GM23248 (cell line): ENCODE data around the gene ANO6. TPM values are rescaled to one million over a fixed set of nuclear protein-coding genes. Genes with fewer than 3 reads are reported as not detected.
A peak's percentile ranks its signal among the peaks of the same experiment; 100 is the strongest.
"Not testable (repeated sequence)": the region's sequence is repeated elsewhere in the genome, so short reads cannot be mapped to it uniquely, and the experiment has no call there.

Experiments
- DNase-seq: peaks from one replicate; pipeline ENCODE4 v3.0.0-alpha.2; 2015
- H2AFZ ChIP-seq: fragments of 200-600 bp; sonication (generic); 2 replicates; pipeline ENCODE4 v1.6.1; 2016; ENCODE audit warnings: antibody characterized with exemption
- H3F3A ChIP-seq: fragments of 200-600 bp; sonication (generic); 2 replicates; pipeline ENCODE4 v1.6.1; 2016; ENCODE audit warnings: mild to moderate bottlenecking, antibody characterized with exemption, mixed run types; ENCODE audit not compliant: insufficient read depth
- H3K27ac ChIP-seq: fragments of 200-600 bp; sonication (generic); 2 replicates; pipeline ENCODE4 v1.5.1; 2016; ENCODE audit warnings: mild to moderate bottlenecking
- H3K27me3 ChIP-seq: fragments of 200-600 bp; sonication (generic); replicated peaks from 2 replicates; pipeline ENCODE4 v1.6.1; 2016; ENCODE audit warnings: mild to moderate bottlenecking; ENCODE audit not compliant: insufficient read depth
- H3K36me3 ChIP-seq: fragments of 200-600 bp; sonication (generic); 2 replicates; pipeline ENCODE4 v1.6.1; 2016; ENCODE audit warnings: low read depth, mild to moderate bottlenecking
- H3K4me1 ChIP-seq: fragments of 200-600 bp; sonication (generic); 2 replicates; pipeline ENCODE4 v1.6.1; 2016; ENCODE audit warnings: mild to moderate bottlenecking; ENCODE audit not compliant: insufficient read depth
- H3K4me2 ChIP-seq: fragments of 200-600 bp; sonication (generic); one replicate; pipeline ENCODE4 v1.6.1; 2016; ENCODE audit warnings: mild to moderate bottlenecking; ENCODE audit not compliant: unreplicated experiment
- H3K4me3 ChIP-seq: fragments of 200-600 bp; sonication (generic); 2 replicates; pipeline ENCODE4 v1.5.1; 2016; ENCODE audit warnings: mild to moderate bottlenecking
- H3K79me2 ChIP-seq: fragments of 200-600 bp; sonication (generic); 2 replicates; pipeline ENCODE4 v1.6.1; 2016; ENCODE audit warnings: mild to moderate bottlenecking; ENCODE audit not compliant: insufficient read depth
- H3K9ac ChIP-seq: fragments of 200-600 bp; sonication (generic); 2 replicates; pipeline ENCODE4 v1.6.1; 2016; ENCODE audit warnings: mild to moderate bottlenecking
- H3K9me2 ChIP-seq: fragments of 200-600 bp; sonication (generic); 2 replicates; pipeline ENCODE4 v1.6.1; 2016; ENCODE audit warnings: mixed run types, mild to moderate bottlenecking, moderate library complexity; ENCODE audit not compliant: insufficient read depth
- H3K9me3 ChIP-seq: fragments of 200-600 bp; sonication (generic); one replicate; pipeline ENCODE4 v1.6.1; 2017; ENCODE audit warnings: low read depth
- H4K20me1 ChIP-seq: fragments of 200-600 bp; sonication (generic); 2 replicates; pipeline ENCODE4 v1.6.0; 2016; ENCODE audit not compliant: insufficient read depth
- EZH2 ChIP-seq: fragments of 200-600 bp; sonication (generic); IDR thresholded peaks from 2 replicates; pipeline ENCODE4 v1.6.1; 2018; ENCODE audit warnings: antibody characterized with exemption, mild to moderate bottlenecking; ENCODE audit not compliant: insufficient read depth, poor library complexity, severe bottlenecking
- EZH2phosphoT487 ChIP-seq: fragments of 200-600 bp; sonication (generic); IDR thresholded peaks from 2 replicates; pipeline ENCODE4 v1.6.1; 2018; ENCODE audit warnings: antibody characterized with exemption, moderate library complexity, mild to moderate bottlenecking, low read depth; ENCODE audit not compliant: insufficient read depth
- WGBS, 2 experiments: methylation state at CpG; one replicate each; pipeline ENCODE4 v1.1.6; 2015 to 2017; ENCODE audit warnings: low lambda C conversion rate in 2 of 2, low coverage in 1 of 2; ENCODE audit errors: missing lambda C conversion rate in 2 of 2; 5-methylcytosine and 5-hydroxymethylcytosine counted together
- in situ Hi-C: fragments of 300-500 bp; cut with MboI; formaldehyde crosslinking; loops from 2 replicates; pipeline ENCODE4 v1.15.0; 2020
- polyA plus RNA-seq: library from polyadenylated mRNA; unstranded; fragments of >200 nt; fragmentation: Nextera tagmentation; extraction: Ambion mirVana; gene quantifications from 2 replicates; pipeline ENCODE4 v1.2.1, GENCODE V29; 2016
- total RNA-seq: library from RNA; depleted of rRNA; stranded (reverse); fragments of >200 nt; shearing (Covaris generic); gene quantifications from 2 replicates; pipeline ENCODE4 v1.2.3, GENCODE V29; 2014

The ANO6 gene
- total and polyA plus RNA-seq, 2 experiments from 2014 or later: 50.1 to 65.4 TPM

- no peaks in the 10 kb centered on the region for H3K27me3 ChIP-seq
- peak; percentile 52 for DNase-seq
- H3K4me2 ChIP-seq: peak overlapping the region; percentile 66
- no peak overlapping the region for H2AFZ ChIP-seq
- H3K9ac ChIP-seq: peak overlapping the region; percentile 8
- 79% methylated on average over 5 of the region's 5 CpGs for WGBS, 2 experiments
- H3K4me3 ChIP-seq: no peak overlapping the region
- in situ Hi-C loops: no loop called here
- H3K36me3 ChIP-seq: no peaks in the 10 kb centered on the region
- peaks cover 19% of the 10 kb centered on the region for H3K4me1 ChIP-seq
- H3K27ac ChIP-seq: peak overlapping the region; percentile 68
- H3K9me3 ChIP-seq: no peaks in the 10 kb centered on the region
- no peaks in the 10 kb centered on the region for H4K20me1 ChIP-seq
- H3K9me2 ChIP-seq: no peaks in the 10 kb centered on the region
- no peak for TF ChIP-seq EZH2
- no peak for TF ChIP-seq EZH2phosphoT487
- H3K79me2 ChIP-seq: peaks cover 89% of the 10 kb centered on the region
- peaks cover 22% of the 10 kb centered on the region; the same call in 1 of the 2 replicates for H3F3A ChIP-seq
Measured at GRCh38 chr12:45260104-45260815, 44.4 kb downstream of the ANO6 start.

- WGBS, 2 experiments: 97 to 98% methylated on average over 4 of the region's 4 CpGs
- no peak for DNase-seq
- Histone ChIP-seq H3K9me2 (no peaks in the 10 kb centered on the region), H2AFZ (no peak overlapping the region), H3K79me2 (peaks cover 89% of the 10 kb centered on the region), H3K4me2 (peak overlapping the region; percentile 66), H3K9ac (no peak overlapping the region), H3K27me3 (no peaks in the 10 kb centered on the region), H3K4me1 (peaks cover 19% of the 10 kb centered on the region), H3F3A (peaks cover 22% of the 10 kb centered on the region; the same call in 1 of the 2 replicates), H3K4me3 (no peak overlapping the region), H3K27ac (peak overlapping the region; percentile 68), H4K20me1 (no peaks in the 10 kb centered on the region), H3K36me3 (no peaks in the 10 kb centered on the region), H3K9me3 (no peaks in the 10 kb centered on the region)
- in situ Hi-C loops: no loop called here
- no peak for TF ChIP-seq EZH2phosphoT487
- no peak for TF ChIP-seq EZH2
Measured at GRCh38 chr12:45260854-45261253, 45.0 kb downstream of the ANO6 start.

- Histone ChIP-seq H3F3A (peaks cover 22% of the 10 kb centered on the region; the same call in 1 of the 2 replicates), H3K79me2 (peaks cover 89% of the 10 kb centered on the region), H3K4me1 (peaks cover 19% of the 10 kb centered on the region)
- H3K4me3 ChIP-seq, H3K9ac ChIP-seq, DNase-seq, H3K9me3 ChIP-seq, H3K4me2 ChIP-seq, H3K27me3 ChIP-seq, H3K36me3 ChIP-seq, H3K9me2 ChIP-seq, H3K27ac ChIP-seq, H4K20me1 ChIP-seq, H2AFZ ChIP-seq, in situ Hi-C loops: not testable (repeated sequence)
- 94% methylated on average over 8 of the region's 8 CpGs for WGBS, 2 experiments
Measured at GRCh38 chr12:45262185-45262584, 46.3 kb downstream of the ANO6 start.

- no peaks in the 10 kb centered on the region for H3K9me2 ChIP-seq
- H3K4me3 ChIP-seq: no peak overlapping the region
- WGBS, 2 experiments: 77 to 86% methylated on average over 3 of the region's 3 CpGs
- in situ Hi-C loops: no loop called here
- no peak overlapping the region for H3K9ac ChIP-seq
- no peaks in the 10 kb centered on the region for H3K36me3 ChIP-seq
- peaks cover 29% of the 10 kb centered on the region; the same call in 1 of the 2 replicates for H3F3A ChIP-seq
- no peak for TF ChIP-seq EZH2phosphoT487
- TF ChIP-seq EZH2: no peak
- no peaks in the 10 kb centered on the region for H3K27me3 ChIP-seq
- no peaks in the 10 kb centered on the region for H4K20me1 ChIP-seq
- H3K4me2 ChIP-seq: no peak overlapping the region
- H3K79me2 ChIP-seq: peaks cover 87% of the 10 kb centered on the region
- no peak overlapping the region for H3K27ac ChIP-seq
- no peaks in the 10 kb centered on the region for H3K9me3 ChIP-seq
- DNase-seq: no peak
- H3K4me1 ChIP-seq: peaks cover 26% of the 10 kb centered on the region
- H2AFZ ChIP-seq: no peak overlapping the region
Measured at GRCh38 chr12:45263587-45263986, 47.7 kb downstream of the ANO6 start.
